D341Med (cell line): Measurements from ENCODE around the gene MYL6B.
"Not testable (repeated sequence)": the region's sequence is repeated elsewhere in the genome, so short reads cannot be mapped to it uniquely, and the experiment has no call there.

Experiments
- DNase-seq: peaks from one replicate; pipeline ENCODE4 v3.0.0; 2012; ENCODE audit warnings: low spot score

The MYL6B gene

DNA sequence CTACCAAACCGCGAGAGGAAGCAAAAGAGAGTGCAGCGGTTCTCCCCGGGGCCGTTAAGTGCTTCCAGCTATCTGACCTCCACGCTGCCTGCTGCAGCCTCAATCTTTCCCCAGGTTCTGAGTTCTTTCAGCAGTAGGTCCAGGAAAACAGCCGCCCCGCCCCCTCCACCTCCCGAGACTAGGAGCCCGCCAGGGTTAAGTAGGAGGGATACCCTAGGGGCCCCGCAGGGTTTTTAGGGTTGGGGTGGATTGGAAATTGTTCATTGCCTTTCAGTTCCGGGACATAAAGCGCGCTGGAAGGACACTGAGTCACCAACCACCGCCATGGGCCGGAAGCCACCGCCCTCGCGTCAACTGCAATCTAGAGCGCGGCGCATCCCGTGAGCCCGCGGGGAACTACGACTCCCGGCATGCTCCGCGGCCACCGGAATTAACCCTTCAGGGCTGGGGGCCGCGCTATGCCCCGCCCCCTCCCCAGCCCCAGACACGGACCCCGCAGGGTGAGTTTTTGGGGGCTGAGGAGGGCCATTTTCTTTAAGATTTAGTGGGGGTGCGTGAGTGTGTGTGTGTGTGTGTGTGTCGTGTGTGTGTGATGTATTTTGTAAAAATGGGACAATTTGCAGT lies at the start of gene MYL6B:
MYL6B (plus strand) TSS at position 456 of the 624 bp plus-strand sequence. CDS start 1,332 bp downstream, outside the sequence.
- DNase-seq, result peak; percentile 94

DNA sequence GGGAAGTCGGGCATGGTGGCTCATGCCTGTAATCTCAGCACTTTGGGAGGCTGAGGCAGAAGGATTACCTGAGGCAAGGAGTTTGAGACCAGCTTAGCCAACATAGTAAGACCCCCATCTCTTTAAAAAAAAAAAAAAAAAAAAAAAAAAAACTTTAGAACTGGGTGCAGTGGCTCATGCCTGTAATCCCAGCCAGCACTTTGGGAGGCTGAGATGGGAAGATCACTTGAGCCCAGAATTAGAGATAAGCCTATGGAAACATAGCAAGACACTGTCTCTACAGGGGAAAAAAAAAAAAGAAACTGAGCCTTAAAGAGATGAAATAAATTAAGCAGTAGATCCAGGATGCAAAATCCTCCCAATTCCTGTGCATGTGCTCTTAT lies 49.7 kb upstream of the MYL6B start:
- DNase-seq, result no peak

DNA sequence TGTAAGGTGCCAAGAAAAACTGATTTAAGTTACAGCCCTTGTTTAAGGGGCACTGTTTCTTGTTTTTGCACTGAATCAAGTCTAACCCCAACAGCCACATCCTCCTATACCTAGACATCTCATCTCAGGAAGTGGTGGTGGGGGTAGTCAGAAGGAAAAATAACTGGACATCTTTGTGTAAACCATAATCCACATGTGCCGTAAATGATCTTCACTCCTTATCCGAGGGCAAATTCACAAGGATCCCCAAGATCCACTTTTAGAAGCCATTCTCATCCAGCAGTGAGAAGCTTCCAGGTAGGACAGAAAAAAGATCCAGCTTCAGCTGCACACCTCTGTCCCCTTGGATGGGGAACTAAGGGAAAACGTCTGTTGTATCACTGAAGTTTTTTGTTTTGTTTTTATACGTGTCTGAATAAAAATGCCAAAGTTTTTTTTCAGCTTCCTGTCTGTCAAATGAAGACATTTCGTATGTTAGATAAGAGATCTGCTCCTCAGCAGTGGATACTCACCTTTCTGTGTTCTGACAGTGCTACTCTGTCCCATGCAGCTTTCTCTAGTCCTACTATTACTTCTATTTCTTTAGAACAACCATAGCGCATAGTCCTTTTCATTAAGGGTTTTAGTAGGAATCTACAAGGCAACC lies 49.2 kb upstream of the MYL6B start:
- DNase-seq, result no peak

GRCh38 chr12:56103823-56104108 lies 48.6 kb upstream of the MYL6B start:
- DNase-seq, result no peak

DNA sequence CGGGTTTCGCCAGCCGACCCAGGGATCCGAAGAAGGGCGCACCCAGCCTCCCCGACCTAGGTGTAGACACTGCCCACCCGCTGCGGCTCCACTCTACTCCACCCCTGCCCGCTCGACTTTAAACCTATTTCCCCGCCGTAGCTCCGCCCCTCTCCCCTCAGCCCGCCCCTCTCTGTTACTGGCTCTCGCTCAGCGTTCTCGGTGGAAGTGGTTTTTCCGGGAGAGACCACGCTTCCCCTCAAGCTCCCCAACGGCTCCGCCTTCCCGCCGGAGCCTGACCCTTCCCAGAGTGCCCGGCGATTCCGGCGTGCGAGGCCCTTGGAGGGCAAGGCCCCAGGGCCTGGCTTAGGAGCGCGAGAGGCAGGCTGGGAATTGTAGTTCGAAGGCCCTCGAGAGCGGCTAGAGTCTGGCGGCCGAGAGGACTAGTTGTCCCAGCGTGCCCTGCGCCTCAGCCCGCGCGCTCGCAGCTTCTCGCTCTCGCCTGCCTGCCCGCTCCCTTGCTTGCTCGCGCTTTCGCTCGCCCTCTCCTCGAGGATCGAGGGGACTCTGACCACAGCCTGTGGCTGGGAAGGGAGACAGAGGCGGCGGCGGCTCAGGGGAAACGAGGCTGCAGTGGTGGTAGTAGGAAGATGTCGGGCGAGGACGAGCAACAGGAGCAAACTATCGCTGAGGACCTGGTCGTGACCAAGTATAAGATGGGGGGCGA lies 48.1 kb upstream of the MYL6B start, which contains the start of gene PA2G4:
PA2G4 (plus strand) TSS at position 451 of the 706 bp plus-strand sequence; CDS start at position 630, 179 bp downstream.
- peak; percentile 96 for DNase-seq

- peak; percentile 60 for DNase-seq
Measured at GRCh38 chr12:56104815-56105608, 47.4 kb upstream of the MYL6B start.

GRCh38 chr12:56105609-56105902 lies 46.8 kb upstream of the MYL6B start:
- no peak for DNase-seq

DNA sequence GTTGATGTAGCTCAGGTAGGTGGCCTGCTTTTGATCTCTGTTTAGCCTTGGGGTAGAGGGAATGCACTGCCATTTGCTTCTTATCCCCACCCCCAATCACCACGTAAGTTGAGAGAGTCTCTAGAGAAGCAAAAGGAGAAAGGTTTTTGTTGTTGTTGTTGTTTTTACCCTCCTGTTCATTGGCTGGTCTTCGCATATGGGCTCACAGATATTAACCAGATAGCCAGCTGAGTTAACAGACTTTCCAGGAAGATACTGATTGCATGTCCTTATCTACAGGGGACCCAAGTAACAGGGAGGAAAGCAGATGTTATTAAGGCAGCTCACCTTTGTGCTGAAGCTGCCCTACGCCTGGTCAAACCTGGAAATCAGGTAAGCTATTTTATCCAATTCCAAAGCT lies 45.1 kb upstream of the MYL6B start:
- DNase-seq, result no peak

DNA sequence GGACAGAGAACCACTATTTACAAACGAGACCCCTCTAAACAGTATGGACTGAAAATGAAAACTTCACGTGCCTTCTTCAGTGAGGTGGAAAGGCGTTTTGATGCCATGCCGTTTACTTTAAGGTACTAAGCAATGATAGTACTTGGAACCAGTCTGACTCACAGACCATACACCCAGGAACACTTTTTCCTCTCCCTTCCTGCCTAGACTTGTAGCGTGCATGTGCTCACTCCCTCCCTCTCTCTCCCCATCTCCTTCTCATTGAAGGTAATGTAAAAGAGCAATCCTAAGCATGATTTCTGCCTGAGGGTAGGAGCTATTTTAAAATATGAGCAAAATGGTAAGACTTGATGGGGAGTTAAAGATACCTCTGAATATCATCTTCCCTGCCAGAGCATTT lies 41.8 kb upstream of the MYL6B start:
- no peak for DNase-seq

GRCh38 chr12:56114084-56114483 lies 38.3 kb upstream of the MYL6B start:
- DNase-seq, result no peak

GRCh38 chr12:56115329-56115728 lies 37.1 kb upstream of the MYL6B start:
- DNase-seq, result no peak

GRCh38 chr12:56116267-56117081 lies 35.9 kb upstream of the MYL6B start, which contains the start of gene RPL41:
RPL41 (plus strand) TSS chr12:56116633.
- DNase-seq, result peak; percentile 84

DNA sequence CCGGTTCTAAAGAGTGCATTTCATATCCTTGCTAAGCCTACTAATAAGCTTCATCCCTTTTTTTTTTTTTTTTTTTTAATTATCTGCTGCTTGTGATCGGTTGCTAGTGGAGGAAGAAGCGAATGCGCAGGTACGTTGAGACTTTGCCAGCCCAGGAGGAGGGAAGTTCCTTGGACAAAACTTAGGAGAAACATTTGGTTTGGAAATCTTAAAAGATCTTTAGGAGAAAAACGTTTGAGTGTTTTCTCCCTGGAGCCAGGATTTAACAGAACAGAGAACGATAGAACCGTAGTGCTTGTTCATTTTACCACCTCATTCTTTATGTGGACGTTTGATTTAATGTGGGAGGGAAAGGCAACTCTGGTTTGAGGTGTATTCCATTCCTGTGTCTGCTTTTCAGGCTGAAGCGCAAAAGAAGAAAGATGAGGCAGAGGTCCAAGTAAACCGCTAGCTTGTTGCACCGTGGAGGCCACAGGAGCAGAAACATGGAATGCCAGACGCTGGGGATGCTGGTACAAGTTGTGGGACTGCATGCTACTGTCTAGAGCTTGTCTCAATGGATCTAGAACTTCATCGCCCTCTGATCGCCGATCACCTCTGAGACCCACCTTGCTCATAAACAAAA lies 35.2 kb upstream of the MYL6B start:
- not testable (repeated sequence) for DNase-seq

DNA sequence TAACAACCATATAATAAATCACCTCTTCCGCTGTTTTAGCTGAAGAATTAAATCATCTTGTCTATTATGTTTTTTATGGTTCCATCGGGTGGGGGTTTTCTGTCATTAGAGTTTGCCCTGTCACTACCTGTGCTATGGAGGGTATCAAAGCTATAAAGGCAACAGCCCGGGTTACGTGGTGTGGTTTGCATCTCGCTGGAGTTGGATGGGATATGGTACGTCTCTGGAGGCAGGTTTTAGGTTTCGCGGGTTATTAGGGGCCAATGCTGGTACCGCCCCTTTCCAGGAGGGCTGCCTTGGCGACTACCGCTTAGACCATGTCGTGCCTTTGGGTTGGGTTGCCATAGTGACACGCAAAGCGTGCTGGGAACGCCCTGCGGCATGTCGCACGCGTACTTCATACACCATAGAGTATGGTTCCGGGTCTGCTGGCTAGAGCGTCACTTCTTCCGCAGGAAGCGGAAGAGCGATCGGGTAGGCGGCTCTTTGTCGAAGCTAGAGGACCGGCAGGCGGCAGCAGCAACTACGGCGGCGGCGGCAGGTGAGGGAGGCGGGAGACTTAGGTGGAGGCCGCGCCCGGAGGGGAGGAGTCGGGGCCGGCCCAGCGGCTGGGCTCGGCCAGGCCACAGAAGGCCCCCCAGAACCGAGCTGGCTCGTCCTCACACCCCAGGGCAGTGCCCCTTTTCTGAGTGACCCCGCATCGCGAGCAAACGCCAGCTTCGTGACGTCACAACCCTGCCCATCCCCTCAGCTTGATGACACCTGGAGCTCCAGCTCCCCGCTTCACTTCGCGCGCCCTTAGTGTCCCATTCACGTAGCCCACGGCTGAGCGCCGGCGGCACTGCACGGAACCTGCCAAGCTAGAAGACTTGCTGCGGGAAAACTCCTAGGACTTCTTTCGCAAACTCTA lies 34.4 kb upstream of the MYL6B start, which contains the start of gene ZC3H10:
ZC3H10 (plus strand) TSS at position 489 of the 910 bp plus-strand sequence. CDS start 2,297 bp downstream, outside the sequence.
- peak; percentile 92 for DNase-seq

DNA sequence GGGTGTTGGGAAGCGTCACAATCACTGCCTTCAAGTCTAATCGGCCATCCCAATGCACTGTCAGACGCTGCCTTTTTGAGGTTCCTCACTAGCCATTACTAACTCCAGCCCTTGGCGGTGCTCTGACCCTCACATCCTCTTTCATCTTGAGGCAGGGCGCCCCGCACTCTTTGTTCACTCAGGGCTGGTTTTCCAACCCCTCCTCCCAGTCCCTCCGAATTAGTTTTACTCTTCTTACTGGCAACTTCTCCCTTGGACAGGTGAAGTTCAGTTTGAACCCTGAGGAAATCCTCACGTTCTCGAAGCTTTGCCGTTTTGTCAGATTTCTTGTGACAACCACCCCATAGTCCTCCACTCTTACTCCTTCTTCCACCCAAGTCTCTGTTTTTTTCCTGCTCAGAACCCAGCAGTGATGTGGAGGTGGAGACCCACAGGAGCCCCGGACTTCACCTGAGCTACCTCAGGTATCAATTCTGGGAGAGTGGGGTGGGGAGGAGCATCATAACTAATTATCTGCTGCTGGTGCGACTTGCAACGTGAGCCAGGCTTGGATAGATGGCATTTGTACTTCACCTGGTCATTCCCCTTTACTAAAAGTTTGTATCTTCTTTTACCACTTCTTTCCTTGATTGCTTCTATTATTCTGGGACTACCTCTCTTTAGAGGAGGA lies 33.6 kb upstream of the MYL6B start:
- DNase-seq, result no peak

DNA sequence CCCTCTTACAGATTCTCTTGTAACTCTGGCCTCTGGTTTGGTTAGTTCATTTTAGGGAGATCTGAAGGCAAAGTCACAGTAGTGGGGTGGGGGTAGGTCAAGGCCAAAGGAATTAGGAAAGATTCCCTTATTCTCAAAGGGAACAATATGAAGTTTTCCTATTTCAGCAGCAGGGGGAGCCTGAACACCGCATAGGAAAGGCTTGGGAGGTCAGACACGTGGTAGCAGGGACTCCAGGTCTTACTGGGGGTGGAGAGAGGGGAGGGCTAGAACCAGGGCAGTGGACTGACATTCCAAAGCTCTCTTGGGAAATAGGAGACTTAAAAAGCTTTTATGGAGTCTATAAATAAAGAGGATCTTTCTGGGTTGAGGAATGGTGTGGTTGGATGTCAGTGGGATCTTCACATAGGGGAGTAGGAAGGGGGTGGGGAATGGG lies 33.0 kb upstream of the MYL6B start:
- DNase-seq, result peak; percentile 78

DNA sequence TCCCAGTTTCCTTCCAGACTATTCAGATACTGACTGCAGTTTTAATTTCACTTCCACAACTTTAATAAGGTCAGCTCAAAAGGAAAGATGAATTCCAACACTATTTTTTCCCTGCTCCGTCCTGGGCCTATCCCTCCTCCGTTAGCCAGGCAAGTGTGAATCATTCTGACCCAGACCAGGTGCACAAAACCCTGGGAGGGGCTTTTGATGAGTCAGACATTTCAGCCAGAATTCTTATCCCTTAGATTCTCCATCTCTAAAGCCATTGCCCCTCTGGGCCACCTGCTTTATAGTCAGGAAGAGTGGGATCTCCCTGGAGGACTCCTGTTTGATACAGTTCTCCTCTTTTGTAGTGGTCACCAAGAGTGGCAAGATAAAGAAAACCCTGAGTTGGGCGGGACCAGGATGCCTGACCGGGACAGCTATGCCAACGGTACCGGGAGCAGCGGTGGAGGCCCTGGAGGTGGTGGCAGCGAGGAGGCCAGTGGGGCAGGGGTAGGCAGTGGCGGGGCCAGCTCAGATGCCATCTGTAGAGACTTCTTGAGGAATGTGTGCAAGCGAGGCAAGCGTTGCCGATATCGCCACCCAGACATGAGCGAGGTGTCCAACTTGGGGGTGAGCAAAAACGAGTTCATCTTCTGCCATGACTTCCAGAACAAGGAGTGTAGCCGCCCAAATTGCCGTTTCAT lies 32.1 kb upstream of the MYL6B start:
- no peak for DNase-seq

- no peak for DNase-seq
Measured at GRCh38 chr12:56121204-56121870, 31.1 kb upstream of the MYL6B start.
